ENCODE measurements around the gene PGA3.
"Not testable (repeated sequence)": the region's sequence is repeated elsewhere in the genome, so short reads cannot be mapped to it uniquely, and the experiment has no call there.

The PGA3 gene

DNA sequence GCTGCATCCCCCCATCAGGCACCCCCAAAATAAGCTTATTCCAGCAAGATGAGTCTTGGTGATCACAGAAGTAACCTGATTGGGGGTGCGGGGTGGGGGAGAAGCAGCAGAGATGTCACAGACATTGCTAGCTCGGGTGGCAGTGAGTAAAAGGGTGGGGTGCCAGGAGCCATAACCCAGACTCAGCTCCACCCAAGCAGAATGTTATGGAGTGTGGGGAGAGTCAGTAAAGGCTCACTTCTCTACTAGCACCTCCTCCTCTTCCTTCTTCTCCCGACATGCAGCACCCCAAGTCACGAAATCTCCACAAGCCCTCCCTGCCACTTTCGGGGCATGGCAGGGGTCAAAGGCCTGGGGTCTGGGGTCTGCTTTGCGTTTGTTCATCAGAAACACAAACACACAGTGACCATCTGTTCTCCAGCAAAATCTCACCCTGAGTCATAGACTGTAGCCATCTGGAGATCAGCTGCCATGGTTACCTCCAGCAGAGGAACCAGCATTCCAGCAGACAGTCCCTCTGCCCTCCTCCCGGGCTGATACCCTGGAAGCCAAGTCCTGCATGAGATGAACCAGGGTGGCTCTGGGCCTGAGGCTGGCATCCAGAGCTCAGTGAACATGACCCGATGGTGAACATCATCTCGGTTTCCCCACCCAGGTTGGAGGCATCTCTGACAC lies 4.5 kb downstream of the PGA3 start:
- not testable (repeated sequence) for DNase-seq (ENCODE audit: low read depth in 2 of 2)

DNA sequence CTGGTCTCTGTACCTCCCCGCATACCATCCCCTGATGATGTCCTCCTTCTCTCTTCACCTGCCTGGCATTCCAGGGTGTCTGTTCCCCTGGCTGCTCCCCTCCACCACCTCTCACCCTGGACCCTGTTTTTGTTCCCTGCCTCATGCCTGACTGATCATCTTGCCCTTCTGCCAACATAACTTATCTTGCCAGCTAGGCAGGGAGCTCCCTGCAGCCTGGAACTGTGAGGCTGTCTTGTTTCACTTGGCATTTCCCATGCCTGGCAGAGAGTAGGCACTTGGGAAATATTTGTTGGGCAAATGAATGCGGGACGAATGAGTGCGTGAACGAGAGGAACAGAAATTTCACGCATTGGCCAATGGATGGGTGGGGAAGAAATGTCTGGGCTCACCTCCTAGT lies 7.3 kb downstream of the PGA3 start:
- DNase-seq (ENCODE audit: low read depth in 2 of 2) = not testable (repeated sequence)

DNA sequence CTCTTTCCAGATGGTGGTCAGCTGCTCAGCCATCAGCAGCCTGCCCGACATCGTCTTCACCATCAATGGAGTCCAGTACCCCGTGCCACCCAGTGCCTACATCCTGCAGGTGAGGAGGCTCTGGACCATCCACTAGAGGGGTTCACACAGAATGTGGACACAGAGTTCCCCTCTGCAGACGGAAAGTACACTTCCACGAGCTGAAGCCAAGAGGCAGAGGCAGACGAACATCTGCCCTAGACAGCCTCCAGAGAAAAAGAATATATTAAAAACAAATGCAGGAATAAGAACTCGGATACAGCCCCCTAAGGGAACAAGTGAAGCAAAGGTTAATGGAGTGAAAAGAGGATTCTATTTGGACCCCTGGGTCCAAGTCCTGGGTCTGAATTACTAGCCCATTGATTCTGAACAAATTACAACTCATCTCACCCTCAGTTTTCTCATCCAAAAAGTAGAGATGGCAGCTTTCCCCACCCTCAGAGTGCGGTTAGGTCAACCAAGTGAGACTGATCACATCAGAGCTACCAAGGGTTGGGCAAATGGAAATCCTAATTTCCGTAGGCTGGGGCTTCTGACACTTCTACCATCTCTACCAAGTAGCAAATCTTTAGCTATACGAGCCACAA lies 8.1 kb downstream of the PGA3 start:
- not testable (repeated sequence) for DNase-seq (ENCODE audit: low read depth in 2 of 2)

DNA sequence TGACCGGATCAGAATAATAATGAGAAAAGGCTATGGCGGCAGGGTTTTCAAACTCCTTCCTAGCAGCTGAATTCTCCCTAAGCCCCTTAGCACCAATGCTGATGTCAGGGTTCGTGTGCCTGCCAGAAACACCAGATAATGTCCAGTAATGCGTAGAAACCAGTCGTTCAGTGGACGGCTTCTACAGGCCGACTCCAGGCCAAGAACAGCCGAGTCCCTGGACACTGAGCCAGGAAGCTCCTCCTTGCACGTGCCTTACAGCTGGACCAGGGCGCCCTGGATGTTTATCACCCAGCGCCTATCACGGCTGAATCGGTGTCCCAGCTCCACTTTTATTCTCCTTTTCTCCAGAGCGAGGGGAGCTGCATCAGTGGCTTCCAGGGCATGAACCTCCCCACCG lies 8.9 kb downstream of the PGA3 start:
- not testable (repeated sequence) for DNase-seq (ENCODE audit: low read depth in 2 of 2)

DNA sequence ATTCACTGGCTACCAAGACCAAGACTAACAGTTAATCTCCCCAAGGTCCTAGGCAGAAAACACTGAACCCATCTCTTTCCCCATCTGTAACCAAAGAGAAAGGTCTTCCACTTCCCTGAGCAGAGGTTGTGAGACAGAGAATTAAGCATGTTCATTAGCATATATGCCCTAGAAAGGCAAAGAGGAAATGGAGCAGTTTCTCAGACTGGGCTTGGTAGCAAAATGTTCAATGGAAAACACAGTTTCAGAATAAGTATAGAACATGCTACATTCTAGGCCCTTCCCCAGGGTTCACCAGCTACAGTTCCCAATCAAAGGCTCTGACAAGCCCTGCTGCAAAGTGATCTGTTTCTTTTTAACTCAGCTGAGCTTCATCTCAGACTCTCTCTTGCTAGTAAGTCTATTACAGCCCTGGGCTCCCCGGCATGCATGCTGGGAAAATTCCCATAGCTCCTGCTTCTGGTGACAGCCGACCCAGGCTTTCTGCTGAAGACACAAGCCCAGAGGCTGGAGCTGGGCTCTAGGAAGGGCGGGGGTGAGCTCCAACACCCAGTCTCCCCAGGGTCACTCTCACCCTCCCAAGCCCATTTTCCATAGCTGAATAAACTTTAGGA lies 10.5 kb downstream of the PGA3 start:
- DNase-seq (ENCODE audit: low read depth in 2 of 2) = not testable (repeated sequence)

DNA sequence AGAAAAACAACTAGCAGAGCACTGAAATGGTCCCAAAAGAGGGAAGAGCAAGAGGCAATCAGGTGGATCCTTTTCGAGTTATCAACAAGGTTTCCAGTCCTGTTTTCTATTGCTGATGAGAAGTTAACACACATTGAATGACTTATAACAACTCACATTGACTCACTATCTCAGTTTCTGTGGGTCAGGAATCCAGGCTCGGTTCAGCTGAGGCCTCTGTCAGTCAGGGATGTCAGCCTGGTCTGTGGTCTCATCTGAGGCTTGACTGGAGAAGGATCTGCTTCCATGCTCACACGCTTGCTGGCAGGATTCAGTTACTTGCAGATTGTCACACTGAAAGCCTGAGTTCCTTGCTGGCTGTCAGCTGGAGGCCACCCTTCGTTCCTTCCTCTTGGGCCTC lies 15.0 kb downstream of the PGA3 start:
- DNase-seq (ENCODE audit: low read depth in 2 of 2) = not testable (repeated sequence)

DNA sequence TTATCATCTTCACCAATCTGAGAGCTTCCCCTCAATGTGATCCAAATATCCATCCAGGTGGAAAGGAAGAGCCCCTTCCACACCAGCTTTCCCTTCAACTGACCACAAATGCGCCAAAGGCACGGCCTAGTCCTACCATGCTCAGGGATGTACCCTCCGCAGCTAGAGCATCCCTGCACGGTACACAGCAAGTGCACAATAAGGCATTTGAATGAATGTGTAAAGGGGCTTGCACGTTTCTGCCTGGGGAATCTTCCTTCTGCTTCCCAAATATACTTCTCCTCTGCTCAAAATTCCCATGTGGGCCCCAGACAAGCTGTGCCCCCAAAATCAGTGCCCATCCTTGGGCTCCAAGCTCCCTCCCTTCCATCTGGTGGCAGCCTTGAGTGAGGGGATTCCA lies 15.7 kb downstream of the PGA3 start:
- not testable (repeated sequence) for DNase-seq (ENCODE audit: low read depth in 2 of 2)

DNA sequence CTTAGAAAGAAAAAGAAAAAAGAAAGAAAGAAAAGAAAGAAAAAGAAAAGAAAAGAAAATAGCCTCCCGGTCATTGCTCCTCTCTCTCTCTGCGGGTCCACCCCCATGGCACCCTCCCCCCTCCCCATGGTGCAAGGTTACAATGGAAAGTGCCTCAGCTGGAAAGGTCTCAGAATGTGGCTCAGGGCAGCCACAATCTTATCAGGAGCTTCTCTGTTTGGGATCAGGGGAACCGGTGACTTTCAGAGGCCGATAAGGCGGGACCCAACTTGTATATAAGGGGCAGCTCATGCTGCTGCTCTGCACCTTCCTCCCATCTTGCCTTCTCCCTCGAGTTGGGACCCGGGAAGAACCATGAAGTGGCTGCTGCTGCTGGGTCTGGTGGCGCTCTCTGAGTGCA lies 18.7 kb downstream of the PGA3 start, which contains the start of gene PGA4:
PGA4 (plus strand) TSS at position 301 of the 400 bp plus-strand sequence; CDS start at position 355, 54 bp downstream.
- not testable (repeated sequence) for DNase-seq (ENCODE audit: low read depth in 2 of 2)

DNA sequence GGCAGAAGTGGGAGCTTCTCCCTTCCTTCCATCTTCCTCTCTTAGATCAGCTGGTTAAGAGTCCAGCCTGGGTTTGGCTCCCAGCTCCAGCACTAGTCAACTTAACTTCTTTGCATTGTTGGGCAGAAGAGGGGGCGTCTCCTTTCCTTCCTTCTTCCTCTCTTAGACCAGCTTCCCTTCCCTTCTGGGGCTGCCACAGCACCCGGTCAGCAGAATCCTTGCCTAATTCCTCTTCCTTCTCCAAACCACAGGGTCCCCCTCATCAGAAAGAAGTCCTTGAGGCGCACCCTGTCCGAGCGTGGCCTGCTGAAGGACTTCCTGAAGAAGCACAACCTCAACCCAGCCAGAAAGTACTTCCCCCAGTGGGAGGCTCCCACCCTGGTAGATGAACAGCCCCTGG lies 19.4 kb downstream of the PGA3 start:
- not testable (repeated sequence) for DNase-seq (ENCODE audit: low read depth in 2 of 2)

DNA sequence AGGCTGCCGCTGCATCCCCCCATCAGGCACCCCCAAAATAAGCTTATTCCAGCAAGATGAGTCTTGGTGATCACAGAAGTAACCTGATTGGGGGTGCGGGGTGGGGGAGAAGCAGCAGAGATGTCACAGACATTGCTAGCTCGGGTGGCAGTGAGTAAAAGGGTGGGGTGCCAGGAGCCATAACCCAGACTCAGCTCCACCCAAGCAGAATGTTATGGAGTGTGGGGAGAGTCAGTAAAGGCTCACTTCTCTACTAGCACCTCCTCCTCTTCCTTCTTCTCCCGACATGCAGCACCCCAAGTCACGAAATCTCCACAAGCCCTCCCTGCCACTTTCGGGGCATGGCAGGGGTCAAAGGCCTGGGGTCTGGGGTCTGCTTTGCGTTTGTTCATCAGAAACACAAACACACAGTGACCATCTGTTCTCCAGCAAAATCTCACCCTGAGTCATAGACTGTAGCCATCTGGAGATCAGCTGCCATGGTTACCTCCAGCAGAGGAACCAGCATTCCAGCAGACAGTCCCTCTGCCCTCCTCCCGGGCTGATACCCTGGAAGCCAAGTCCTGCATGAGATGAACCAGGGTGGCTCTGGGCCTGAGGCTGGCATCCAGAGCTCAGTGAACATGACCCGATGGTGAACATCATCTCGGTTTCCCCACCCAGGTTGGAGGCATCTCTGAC lies 23.3 kb downstream of the PGA3 start:
- not testable (repeated sequence) for DNase-seq (ENCODE audit: low read depth in 2 of 2)

DNA sequence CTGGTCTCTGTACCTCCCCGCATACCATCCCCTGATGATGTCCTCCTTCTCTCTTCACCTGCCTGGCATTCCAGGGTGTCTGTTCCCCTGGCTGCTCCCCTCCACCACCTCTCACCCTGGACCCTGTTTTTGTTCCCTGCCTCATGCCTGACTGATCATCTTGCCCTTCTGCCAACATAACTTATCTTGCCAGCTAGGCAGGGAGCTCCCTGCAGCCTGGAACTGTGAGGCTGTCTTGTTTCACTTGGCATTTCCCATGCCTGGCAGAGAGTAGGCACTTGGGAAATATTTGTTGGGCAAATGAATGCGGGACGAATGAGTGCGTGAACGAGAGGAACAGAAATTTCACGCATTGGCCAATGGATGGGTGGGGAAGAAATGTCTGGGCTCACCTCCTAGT lies 26.1 kb downstream of the PGA3 start:
- DNase-seq (ENCODE audit: low read depth in 2 of 2) = not testable (repeated sequence)

DNA sequence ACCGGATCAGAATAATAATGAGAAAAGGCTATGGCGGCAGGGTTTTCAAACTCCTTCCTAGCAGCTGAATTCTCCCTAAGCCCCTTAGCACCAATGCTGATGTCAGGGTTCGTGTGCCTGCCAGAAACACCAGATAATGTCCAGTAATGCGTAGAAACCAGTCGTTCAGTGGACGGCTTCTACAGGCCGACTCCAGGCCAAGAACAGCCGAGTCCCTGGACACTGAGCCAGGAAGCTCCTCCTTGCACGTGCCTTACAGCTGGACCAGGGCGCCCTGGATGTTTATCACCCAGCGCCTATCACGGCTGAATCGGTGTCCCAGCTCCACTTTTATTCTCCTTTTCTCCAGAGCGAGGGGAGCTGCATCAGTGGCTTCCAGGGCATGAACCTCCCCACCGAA lies 27.7 kb downstream of the PGA3 start:
- DNase-seq (ENCODE audit: low read depth in 2 of 2) = not testable (repeated sequence)

DNA sequence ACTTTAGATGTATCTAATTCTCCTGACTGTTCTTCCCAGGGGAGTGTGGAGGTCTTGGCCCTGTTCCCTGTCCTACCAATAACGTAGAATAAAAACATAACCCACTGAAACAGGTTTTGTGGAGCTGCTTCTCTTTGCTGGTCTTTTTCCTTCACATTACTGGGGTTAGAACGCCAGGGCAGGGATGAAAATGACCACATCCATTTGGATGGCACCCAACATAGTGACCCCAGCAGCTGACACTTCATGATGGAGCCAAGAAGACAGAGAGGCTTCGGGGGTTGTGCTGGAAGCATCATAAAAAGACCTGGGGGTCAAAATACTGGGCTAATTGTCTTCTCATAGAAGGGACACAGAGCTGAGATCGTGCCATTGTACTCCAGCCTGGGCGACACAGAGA lies 28.3 kb downstream of the PGA3 start:
- not testable (repeated sequence) for DNase-seq (ENCODE audit: low read depth in 2 of 2)

DNA sequence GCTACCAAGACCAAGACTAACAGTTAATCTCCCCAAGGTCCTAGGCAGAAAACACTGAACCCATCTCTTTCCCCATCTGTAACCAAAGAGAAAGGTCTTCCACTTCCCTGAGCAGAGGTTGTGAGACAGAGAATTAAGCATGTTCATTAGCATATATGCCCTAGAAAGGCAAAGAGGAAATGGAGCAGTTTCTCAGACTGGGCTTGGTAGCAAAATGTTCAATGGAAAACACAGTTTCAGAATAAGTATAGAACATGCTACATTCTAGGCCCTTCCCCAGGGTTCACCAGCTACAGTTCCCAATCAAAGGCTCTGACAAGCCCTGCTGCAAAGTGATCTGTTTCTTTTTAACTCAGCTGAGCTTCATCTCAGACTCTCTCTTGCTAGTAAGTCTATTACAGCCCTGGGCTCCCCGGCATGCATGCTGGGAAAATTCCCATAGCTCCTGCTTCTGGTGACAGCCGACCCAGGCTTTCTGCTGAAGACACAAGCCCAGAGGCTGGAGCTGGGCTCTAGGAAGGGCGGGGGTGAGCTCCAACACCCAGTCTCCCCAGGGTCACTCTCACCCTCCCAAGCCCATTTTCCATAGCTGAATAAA lies 29.3 kb downstream of the PGA3 start:
- DNase-seq (ENCODE audit: low read depth in 2 of 2) = not testable (repeated sequence)

DNA sequence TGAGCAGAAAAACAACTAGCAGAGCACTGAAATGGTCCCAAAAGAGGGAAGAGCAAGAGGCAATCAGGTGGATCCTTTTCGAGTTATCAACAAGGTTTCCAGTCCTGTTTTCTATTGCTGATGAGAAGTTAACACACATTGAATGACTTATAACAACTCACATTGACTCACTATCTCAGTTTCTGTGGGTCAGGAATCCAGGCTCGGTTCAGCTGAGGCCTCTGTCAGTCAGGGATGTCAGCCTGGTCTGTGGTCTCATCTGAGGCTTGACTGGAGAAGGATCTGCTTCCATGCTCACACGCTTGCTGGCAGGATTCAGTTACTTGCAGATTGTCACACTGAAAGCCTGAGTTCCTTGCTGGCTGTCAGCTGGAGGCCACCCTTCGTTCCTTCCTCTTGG lies 33.8 kb downstream of the PGA3 start:
- not testable (repeated sequence) for DNase-seq (ENCODE audit: low read depth in 2 of 2)

DNA sequence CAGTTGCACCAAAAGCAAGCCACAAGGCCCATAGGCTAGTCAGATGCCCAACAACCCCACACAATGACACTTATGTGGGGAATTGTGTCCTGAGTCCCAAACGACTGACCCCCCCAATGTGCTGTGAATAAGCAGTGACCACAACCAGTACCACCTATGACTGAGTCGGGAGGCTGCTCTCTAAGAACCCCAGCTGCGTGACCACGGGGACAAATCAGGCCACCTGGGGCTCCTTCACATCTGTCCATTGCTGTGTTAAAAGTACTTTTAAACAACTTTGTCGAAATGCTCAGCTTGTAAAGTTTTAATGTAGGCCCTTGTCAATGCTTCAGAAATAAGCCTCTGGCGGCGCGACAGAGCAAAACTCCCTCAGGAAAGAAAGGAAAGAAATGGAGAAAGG lies 37.0 kb downstream of the PGA3 start:
- not testable (repeated sequence) for DNase-seq (ENCODE audit: low read depth in 2 of 2)

DNA sequence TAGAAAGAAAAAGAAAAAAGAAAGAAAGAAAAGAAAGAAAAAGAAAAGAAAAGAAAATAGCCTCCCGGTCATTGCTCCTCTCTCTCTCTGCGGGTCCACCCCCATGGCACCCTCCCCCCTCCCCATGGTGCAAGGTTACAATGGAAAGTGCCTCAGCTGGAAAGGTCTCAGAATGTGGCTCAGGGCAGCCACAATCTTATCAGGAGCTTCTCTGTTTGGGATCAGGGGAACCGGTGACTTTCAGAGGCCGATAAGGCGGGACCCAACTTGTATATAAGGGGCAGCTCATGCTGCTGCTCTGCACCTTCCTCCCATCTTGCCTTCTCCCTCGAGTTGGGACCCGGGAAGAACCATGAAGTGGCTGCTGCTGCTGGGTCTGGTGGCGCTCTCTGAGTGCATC lies 37.6 kb downstream of the PGA3 start, which contains the start of gene PGA5:
PGA5 (plus strand) TSS at position 301 of the 400 bp plus-strand sequence; CDS start at position 353, 52 bp downstream.
- not testable (repeated sequence) for DNase-seq (ENCODE audit: low read depth in 2 of 2)

DNA sequence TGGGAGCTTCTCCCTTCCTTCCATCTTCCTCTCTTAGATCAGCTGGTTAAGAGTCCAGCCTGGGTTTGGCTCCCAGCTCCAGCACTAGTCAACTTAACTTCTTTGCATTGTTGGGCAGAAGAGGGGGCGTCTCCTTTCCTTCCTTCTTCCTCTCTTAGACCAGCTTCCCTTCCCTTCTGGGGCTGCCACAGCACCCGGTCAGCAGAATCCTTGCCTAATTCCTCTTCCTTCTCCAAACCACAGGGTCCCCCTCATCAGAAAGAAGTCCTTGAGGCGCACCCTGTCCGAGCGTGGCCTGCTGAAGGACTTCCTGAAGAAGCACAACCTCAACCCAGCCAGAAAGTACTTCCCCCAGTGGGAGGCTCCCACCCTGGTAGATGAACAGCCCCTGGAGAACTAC lies 38.2 kb downstream of the PGA3 start:
- not testable (repeated sequence) for DNase-seq (ENCODE audit: low read depth in 2 of 2)

DNA sequence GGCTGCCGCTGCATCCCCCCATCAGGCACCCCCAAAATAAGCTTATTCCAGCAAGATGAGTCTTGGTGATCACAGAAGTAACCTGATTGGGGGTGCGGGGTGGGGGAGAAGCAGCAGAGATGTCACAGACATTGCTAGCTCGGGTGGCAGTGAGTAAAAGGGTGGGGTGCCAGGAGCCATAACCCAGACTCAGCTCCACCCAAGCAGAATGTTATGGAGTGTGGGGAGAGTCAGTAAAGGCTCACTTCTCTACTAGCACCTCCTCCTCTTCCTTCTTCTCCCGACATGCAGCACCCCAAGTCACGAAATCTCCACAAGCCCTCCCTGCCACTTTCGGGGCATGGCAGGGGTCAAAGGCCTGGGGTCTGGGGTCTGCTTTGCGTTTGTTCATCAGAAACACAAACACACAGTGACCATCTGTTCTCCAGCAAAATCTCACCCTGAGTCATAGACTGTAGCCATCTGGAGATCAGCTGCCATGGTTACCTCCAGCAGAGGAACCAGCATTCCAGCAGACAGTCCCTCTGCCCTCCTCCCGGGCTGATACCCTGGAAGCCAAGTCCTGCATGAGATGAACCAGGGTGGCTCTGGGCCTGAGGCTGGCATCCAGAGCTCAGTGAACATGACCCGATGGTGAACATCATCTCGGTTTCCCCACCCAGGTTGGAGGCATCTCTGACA lies 42.1 kb downstream of the PGA3 start:
- not testable (repeated sequence) for DNase-seq (ENCODE audit: low read depth in 2 of 2)

DNA sequence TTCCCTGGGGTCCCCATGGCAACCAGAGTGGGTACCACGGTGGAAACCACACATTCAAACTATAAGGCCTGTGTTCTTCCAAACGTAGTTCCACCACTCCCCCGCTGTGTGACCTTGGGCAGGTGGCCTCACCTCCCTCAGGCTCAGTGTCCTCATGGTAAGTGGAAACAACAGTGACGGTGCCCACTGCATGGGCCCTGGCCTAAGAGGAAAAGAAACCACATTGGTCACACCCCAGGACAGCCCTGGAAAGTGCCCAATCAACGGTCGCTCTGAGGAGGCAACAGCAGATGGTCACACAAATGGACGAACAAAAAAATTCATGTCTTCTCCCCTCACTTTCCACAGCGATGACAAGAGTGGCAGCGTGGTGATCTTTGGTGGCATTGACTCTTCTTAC lies 44.8 kb downstream of the PGA3 start:
- not testable (repeated sequence) for DNase-seq (ENCODE audit: low read depth in 2 of 2)

DNA sequence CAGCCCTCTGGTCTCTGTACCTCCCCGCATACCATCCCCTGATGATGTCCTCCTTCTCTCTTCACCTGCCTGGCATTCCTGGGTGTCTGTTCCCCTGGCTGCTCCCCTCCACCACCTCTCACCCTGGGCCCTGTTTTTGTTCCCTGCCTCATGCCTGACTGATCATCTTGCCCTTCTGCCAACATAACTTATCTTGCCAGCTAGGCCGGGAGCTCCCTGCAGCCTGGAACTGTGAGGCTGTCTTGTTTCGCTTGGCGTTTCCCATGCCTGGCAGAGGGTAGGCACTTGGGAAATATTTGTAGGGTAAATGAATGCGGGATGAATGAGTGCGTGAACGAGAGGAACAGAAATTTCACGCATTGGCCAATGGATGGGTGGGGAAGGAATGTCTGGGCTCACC lies 45.9 kb downstream of the PGA3 start:
- not testable (repeated sequence) for DNase-seq (ENCODE audit: low read depth in 2 of 2)

Data from stimulated activated CD8-positive, alpha-beta memory T cell treated with anti-CD3 and anti-CD28 coated beads, Interleukin-2, amount 100 ng/mL, for 48 hours (primary cell).